Activated CD4-positive, alpha-beta T cell treated with anti-CD3 and anti-CD28 coated beads for 4 hours (primary cell): ENCODE data around the gene MUC5B.

Source experiments
- DNase-seq, 2 donors: peaks; one replicate each; pipeline ENCODE4 v3.0.0-alpha.2; 2020

Gene MUC5B

DNA sequence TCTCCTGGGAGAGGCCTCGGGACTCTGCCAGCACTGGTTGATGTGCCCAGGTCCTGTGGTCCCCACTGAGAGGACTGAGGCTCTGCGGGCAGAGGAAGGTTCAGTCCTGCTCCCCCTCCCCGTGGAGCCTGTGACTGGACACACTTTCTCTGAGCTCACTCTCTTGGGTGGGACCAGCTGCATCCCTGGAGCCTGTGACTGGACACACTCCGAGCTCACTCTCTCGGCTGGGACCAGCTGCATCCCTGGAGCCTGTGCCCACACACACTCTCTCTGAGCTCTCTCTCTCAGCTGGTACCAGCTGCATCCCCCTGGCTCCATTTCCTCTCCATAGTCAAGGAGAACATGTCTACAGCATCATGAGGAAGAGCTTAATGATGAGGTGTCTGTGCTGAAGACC is 47.1 kb downstream of the MUC5B start:
- no peak for DNase-seq

DNA sequence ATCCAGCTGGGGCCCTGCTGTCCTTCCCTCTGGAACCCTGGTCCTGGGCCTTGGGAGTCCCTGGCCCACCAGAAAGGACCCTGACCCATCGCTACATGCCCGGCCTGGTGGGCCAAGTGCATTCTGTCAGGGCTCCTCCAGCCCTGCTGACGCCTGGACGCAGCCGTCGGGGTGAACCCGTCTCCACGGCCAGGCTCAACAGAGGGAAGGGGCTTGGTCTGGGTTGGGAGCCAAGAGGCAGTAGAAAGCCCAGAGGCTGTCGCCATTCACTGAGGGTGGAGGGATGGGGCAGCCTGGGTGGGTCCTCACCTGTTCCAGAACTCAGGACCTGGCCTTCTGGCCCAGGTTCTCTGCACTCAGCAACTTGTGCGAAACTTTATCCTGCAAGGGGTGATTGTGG is 47.6 kb downstream of the MUC5B start:
- no peak for DNase-seq

DNA sequence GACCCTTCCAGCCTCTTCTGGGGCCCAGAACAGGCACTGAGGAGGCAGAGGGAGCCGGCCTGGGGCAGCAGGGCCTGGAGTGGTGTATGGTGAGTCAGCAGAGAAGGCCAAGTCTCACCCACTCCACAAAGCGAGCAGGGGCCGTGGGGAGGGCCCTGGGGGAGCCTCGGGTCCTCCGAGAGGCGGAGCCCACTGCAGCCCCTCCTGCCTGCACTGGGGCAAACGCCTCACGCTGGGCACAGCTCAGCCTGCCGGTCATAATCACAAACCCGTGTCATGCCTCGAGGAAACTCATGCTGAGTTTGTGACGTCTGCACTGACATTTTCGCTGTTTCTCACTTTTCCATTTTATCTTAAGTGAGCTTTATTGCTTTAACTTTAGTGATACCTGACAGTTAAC is 48.1 kb downstream of the MUC5B start:
- DNase-seq = no peak

DNA sequence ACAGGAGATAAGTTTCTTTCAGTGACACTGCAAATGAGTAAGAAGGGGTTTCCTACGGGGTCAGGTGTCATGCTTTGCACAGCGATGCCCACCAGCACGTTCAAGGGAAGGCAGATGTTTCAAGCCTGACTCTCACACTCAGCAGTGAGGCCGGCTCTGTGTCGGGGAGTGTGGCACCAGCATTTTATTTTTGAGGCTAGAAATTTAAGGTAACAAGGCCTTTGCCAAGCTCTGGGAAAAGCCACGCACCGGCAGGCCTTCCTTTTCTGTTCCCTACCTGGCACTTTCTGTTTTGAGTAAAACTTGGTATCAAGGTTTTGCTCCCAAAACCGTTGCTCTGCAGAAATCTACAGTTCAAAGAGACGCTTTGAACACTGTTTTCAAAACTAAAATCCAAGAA is 48.5 kb downstream of the MUC5B start:
- no peak for DNase-seq

DNA sequence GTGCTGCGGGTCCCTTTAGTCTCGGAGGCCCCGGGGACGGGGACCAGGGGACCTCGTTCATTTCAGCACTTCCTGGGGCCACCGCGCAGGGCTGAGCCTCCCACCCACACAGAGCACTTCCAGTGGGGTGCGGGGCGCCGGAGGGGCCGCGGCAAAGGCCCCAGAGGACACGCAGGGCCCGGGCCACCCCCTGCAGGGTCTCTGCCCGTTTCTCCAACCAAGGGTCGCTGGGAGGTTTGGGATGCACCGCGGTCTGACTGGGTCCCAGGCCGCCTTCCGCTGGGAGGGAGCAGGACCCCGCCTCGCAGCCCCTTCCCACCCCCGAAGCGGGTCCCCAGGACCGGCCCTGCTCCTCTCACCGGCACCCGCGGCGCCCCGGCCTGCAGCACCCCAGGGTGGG is 49.1 kb downstream of the MUC5B start:
- no peak for DNase-seq

DNA sequence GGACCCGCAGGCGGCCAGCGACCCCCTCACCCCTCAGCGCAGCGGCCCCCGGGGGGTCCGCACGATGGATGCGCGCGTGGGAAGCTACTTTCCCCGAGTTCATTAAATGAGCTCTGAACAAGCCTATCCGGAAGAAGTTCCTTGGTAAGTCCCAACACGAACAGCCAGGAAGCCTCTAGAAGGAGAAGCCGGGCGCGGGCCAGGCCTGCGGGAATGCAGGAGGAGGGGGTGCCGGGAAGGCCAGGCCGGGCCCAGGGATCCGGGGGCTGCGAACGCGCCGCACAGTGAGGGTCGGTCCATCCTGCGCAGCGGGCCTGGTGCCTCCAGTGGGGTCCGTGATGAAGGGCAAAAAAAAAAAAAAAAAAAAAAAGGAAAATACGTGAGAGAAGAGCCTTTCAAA is 49.7 kb downstream of the MUC5B start:
- DNase-seq = no peak

DNA sequence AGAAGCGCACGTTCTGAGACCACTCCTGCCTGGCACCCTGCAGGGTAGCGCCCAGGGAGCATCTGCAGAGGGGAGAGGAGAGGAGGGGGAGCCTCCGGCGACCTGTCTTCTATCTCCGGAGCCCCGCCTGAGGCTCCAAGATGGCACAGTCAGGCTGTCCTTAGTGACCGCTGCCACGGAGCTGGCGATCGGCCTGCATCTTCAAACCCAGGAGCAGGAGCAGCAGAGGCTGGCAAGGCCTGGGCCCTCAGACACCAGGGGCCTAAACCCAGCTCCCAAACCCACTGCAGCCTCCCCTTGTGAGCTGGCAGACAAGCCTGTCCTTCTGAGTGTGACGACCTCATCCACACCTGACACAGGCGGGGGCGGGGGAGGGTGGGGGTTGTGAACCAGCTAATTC is 51.6 kb downstream of the MUC5B start:
- no peak for DNase-seq

DNA sequence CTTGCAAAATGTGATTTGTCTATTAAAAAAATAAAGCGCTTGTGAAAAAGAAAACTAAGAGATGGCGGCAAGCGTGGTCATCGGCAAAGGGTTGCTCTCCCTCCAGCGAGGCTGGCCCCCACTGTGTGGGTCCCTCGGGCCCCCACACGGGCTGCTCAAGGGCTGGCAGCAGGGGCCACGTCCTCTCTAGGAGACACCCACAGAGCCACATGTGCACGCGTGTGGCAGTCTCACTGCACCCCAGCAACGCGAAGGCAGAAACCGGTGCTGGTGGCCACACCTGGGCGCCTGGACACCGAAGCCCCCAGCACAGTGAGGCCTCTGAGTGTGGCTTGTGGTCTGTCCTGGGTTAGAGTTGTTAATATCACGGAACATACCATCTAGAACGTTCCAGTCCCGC is 52.2 kb downstream of the MUC5B start:
- no peak for DNase-seq

DNA sequence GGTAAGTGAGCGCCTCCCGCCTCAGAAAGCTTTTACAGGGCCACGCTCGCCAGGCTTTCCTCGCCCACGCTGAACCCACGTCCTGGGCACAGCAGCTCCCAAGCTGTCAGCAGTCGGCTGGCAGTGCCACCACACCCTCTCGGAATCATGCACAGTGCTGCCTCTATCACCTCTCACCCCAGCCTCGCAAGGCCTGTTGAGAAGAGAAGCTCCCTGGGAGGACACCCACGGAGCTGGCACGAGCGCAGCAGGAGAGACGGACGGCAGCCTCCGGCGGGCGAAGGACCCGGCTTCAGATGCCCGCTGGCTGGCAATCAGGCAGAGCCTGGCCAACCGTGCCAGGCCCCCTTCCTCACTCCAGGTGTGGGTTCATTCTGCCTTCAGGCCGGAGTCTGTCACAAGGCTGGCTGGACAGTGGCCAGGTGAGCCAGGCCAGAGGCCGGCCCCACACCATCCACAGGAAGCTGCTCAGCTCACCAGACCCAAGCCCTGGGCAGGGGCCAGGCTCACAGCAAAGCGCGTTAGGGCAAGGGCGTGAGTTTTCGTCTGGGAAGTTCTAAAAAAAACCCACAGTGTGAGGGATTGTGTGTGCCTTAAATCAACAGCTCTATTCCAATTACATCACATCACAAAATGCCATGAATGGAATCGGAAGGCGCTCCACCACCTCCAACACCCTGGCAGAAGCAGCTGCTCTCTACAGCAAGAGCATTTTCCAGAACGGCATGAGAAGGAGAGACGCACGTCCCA is 53.4 kb downstream of the MUC5B start:
- DNase-seq = no peak

DNA sequence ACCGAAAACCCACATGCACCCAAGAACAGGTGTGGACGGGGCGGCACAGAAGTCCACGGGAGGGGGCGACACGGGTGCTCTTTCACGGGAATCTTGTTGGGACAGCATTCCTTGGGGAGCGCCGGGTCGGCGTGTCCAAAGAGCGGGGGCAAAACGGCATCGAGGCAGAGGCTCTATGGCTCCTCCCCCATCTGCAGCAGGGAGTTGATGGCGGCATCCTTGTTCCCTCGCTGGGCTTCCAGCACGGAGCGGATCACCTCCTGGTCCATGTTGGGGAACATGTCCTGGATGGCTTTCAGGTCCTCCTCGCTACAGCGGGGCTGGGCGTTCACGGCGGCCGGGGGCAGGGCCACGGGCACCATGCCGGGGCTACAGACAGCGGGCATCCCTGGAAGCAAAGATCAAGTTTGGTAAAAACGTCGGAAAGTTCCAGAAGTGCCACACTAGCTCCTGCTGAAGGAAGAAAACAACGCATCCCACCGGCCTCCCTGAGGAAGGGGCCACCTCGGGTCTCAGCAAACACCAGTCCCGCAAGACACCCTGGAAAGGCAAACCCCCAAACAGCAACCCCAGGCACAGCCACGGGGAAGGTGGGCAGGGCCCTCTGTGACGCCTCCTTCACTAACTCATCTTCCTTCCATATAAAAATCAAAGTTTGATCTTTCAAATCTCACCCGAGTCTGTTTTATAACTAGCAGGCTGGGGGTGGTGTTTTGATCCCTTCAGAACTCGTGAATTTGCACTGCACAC is 54.2 kb downstream of the MUC5B start:
- no peak for DNase-seq

DNA sequence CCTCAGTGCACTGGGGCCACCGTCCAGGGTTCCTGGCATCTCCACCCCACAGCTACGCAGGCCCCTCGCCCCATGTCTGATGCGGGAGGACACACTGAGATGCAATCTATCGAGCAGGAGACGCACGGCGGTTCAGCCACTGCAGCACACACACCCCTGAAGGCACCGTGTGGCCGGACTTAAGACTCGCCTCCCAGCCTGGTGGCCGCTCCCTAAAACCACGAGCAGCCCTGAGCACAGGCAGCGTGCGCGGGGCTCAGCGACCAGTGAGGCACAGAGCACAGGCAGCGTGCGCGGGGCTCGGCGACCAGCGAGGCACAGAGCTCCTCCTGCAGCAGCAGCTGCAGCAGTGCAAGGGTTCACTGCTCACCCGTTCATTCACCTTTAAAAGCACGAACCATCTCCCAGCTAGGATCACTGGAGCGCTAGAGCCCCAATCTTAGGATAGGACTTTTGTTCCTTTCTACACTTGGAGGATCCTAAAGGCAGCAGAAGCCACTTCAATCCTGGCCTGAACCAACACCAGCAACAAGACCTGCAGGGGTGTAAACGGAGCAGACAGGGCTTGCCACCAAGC is 55.2 kb downstream of the MUC5B start:
- no peak for DNase-seq

DNA sequence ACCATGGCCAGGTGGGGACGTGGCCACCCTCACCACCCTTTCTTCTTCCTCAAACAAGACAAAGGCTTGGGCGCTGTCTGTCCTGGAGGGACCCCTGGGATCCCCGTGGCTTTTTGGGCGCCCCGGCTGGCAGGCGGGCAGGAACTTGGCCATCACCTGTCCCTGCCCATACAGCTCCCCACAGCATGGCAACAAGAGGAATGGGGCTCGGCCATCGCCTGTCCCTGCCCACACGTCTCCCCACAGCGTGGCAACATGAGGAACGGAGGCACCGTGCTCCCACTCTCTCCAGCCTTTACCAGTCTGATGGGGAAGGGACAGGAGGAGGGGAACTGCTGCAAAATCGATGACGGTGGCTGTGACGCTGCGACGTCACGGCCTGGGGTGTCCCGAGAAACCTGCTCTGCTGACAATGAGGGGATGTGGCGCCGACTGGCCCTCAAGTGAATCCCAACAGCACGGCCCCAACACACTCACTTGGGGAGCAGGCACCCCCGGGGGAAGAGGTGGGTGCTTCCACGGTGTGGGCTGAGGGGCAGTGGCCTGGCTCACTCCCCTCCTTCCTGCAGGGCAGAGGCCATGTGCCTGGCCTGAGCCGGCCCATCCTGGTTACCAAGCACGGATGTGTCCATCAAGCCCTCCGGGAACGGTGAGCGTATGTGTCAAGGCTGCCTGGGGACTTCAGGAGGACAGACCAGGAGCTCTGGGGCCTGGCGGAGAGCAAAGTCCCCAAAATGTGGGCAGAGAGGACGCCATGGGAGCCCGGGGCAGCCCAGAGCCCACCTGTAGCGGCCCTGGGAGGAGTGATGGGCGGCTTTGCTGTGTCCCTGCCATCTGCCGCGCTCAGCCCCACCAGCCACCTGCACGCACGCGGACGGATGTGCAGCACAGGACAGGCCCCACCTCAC is 56.2 kb downstream of the MUC5B start:
- no peak for DNase-seq

DNA sequence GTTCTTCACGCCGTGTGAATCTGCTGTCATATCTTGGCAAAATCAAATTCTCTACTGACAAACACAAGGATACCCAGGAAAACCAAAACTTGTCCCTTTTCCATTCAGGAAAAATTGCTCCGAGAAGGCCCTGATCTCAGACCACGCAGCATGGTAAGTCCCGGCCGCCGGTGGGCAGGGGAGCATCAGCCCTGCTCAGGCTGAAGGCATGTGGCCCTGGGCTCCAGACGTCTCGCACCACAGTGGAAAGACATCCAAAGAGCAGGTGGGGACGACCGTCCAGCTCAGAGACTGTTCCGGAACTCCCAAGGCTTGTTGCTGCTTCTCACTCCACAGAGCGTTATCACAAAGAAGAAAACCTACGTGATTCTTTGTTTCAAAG is 56.8 kb downstream of the MUC5B start:
- DNase-seq = no peak

DNA sequence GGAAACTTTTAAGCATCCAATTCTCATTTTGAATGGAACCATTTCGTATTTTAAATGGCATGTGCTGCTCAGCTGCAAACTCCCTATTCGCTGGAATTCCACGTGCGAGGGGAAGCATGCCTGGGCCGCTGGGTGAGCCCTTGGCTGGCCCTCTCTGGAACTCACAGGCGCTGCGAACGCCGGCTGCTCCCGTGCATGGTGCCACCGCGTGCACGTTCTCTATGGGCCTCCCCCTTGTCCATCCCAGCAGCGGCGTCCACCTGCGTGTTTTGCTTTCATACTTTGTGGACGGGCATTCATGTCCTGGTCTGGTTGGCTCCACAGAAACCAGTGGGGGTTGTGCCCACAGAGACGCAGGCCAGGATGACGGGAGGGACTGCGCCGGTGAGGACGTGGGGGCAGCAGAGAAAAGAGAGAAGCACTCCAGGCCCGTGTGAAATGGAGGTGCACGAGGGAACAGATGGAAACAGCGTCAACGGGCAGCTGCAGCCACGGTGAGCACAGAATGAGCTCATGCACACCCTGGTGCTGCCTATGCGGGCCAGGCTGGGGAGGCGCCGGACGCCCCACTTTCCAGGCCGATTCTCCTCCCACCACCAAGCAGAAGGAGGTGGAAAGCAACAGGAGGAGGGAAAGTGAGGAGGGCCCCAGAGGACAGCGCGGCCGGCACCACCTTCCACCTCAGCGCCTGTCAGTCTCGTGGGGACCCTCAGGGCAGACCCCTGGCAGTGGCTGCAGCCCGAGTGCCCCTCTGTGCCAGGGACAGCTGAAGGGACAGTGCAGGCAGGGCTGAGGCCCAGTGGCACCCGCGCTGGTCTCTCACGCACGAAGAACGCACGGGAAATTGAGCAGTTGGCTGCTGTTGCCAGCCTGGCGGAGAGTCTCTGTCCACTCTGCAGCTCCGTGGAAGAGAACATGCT is 57.5 kb downstream of the MUC5B start:
- DNase-seq = no peak

DNA sequence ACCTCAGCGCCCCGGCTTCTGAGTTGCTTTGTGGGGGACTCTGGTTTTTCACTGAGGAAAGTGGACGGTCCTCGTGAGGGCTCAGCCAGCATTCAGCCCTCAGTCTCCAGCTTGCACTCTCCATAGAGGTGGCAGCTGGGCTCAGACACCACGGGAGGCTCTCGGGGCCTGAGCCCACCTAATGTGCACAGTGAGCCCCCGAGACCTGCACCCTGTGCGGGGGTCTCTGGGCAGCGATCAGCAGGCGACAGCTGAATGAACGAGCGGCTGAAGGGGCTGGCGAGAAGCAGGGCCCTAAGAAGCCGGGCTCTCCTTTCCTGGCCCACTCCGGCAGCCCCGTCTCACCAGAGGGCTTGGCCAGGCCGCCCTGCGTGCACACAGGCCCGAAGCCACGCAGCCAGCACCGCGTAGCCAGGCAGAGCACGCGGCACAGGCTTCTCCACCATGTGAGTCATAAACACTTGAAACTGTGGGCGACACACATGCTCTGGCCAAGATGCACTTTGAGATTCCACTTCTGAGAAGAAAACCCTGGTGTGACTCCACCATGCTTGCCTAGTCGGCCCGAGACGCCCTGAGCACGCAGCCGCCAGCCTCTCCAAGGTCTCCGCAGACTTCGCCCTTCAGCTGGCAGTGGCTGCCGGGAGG is 58.6 kb downstream of the MUC5B start:
- no peak for DNase-seq

DNA sequence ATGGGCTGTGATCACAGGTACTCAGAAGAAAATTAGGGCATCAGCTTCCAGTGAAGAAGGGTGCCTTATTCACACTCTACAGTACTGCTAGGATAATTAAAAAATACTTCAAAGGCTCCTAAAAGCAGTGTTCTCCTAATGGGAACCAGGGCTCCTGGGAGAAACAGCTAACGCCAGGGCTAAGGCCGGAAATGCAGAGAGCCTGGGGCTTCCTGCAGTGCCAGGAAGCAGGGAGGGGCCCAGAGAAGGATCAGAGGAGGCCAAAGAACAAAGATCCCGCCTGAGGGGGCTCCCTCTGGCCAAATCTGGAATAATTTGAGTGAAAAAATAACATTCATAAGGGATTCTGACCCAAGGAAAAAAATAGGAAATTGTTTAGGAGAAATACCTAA is 59.1 kb downstream of the MUC5B start:
- no peak for DNase-seq

DNA sequence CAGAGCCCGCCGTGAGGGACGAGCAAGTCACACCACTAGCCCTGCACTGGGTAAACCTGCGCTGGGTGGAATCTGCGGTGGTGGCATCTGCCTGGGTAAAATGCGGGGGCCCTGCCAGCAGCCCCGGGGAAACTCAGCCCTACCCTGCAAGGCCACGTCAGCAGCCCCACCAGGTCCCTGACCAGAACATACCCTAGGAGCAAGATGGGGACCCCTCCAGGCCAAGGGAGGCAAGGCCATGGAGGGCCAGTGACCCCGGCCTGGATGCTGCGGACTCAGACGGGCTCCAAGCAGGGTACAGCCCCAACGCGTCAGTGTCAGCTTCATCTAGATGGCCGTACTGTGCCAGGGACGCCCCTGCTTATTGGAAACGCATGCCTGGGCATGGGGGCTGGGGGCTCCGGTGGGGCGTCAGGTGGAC is 60.2 kb downstream of the MUC5B start:
- no peak for DNase-seq

DNA sequence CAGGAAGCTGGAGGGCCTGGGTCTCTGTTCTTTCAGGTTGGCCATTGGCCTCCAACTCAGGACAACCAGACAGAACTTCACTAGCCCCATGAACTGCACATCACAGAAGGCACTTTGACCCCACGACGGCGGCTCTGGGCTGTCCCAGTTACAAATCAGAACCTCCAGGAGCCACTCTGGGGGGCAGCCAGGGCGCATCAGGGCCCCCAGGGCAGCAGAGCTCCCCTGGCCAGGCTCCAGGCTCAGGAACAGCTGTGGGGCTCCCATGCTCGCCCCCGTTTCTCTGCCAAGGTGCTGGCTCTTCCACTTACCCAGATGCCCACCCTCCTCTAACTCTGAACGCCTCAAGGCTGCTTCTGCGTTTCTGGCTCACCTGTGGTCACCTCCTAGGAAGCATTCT is 61.0 kb downstream of the MUC5B start:
- no peak for DNase-seq

DNA sequence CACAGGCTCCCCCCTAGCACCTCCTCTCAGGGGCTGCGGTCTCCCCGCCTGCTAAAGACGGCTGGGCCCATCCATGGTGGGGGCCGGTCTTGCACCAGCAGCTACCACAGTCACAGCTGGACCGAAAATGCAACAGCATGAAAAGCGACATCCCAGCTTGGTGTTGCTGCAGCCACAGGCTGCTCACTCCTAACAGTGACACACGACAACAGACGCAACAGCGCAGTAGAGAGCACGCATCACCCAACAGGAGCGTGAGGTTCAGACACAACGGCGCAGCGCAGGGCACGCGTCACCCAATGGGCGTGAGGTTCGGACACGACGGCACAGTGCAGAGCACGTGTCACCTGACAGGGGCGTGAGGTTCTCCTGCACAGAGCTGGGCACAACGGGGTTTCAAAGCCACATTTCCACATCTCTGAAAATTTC is 62.5 kb downstream of the MUC5B start:
- DNase-seq = no peak

DNA sequence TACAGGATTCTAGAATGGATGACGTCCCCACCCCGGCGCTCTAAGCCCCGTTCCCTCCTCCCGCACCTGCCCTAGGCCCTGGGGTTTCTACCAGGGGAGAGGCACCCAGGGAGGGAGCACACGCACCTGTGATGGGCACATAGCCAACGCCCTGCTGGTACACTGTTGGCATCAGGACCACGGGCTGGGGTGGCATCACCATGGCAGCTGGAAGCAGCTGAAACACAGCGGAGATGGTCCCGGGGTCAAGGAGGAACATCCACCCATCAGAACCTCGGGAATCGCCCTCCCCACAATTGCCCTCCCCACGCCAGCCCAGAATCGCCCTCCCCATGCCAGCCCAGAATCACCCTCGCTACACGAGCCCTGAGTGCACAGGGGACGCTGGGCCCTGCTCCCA is 63.0 kb downstream of the MUC5B start:
- no peak for DNase-seq

DNA sequence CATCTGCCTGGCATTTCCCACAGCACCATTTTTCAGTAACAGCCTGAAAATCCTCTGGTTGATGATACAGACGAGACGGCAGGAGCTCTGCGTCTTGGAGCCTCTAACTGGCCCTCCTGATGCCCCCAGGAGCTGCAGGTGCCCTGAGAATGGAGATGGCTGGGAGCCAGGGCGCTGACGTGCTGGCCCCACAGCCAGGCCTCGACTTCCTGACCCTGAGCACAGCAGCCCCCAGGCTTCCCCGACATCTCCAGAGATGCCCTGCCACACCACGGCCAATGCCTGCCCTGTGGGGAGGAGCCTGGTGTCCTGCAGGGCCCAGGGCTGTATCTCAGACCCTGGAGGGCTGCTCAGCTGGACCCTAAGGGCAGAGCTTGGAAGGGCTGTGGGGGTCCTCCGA is 65.1 kb downstream of the MUC5B start:
- no peak for DNase-seq
